Osteoblast (primary cell): ENCODE results near the gene ZSCAN10. TPM values are rescaled to one million over a fixed set of nuclear protein-coding genes. Genes with fewer than 3 reads are reported as not detected.
A peak's percentile ranks its signal among the peaks of the same experiment; 100 is the strongest.

ENCODE experiments used
- DNase-seq: peaks from one replicate; pipeline ENCODE4 v3.0.0; 2011; ENCODE audit warnings: low spot score, mixed read lengths; ENCODE audit not compliant: insufficient read length; ENCODE audit errors: missing footprints
- H2AFZ ChIP-seq: 2 replicates; pipeline ENCODE4 v1.6.0; 2011; ENCODE audit warnings: mild to moderate bottlenecking, low read length
- H3K27ac ChIP-seq: 2 replicates; pipeline ENCODE4 v1.5.1; 2011; ENCODE audit warnings: mild to moderate bottlenecking, low read depth, low read length, moderate library complexity
- H3K27me3 ChIP-seq: 2 replicates; pipeline ENCODE4 v1.6.0; 2012; ENCODE audit warnings: mild to moderate bottlenecking, control low read depth, inconsistent platforms, low read length, moderate library complexity; ENCODE audit not compliant: insufficient read depth
- H3K36me3 ChIP-seq: 2 replicates; pipeline ENCODE4 v1.5.1; 2011; ENCODE audit warnings: mild to moderate bottlenecking, low read length, control low read depth, moderate library complexity; ENCODE audit not compliant: insufficient read depth
- H3K4me1 ChIP-seq: 2 replicates; pipeline ENCODE4 v1.5.1; 2011; ENCODE audit warnings: mild to moderate bottlenecking, low read length, control low read depth, moderate library complexity; ENCODE audit not compliant: insufficient read depth
- H3K4me2 ChIP-seq: 2 replicates; pipeline ENCODE4 v1.6.0; 2011; ENCODE audit warnings: mild to moderate bottlenecking, low read length; ENCODE audit not compliant: insufficient read depth
- H3K4me3 ChIP-seq: fragments of 200-600 bp; sonication (generic); 3 replicates; pipeline ENCODE4 v1.5.1; 2012; ENCODE audit warnings: mild to moderate bottlenecking, low read length, inconsistent platforms; ENCODE audit not compliant: insufficient read depth
- H3K79me2 ChIP-seq: 2 replicates; pipeline ENCODE4 v1.6.0; 2012; ENCODE audit warnings: mild to moderate bottlenecking, low read length, control low read depth, inconsistent platforms; ENCODE audit not compliant: insufficient read depth
- H3K9me3 ChIP-seq: 2 replicates; pipeline ENCODE4 v1.5.1; 2011; ENCODE audit warnings: low read depth, low read length, control low read depth
- H4K20me1 ChIP-seq: 2 replicates; pipeline ENCODE4 v1.6.0; 2012; ENCODE audit warnings: mild to moderate bottlenecking, low read length, control low read depth; ENCODE audit not compliant: insufficient read depth
- total RNA-seq: library from RNA; depleted of rRNA; stranded (reverse); fragments of >200 nt; gene quantifications from 2 replicates; pipeline ENCODE4 v1.2.3, GENCODE V29; 2012
- TF ChIP-seq, protein P1 (sequence below): IDR thresholded peaks from 2 replicates; pipeline ENCODE4 v1.5.1; 2011; ENCODE audit warnings: mild to moderate bottlenecking, low read depth, low read length, moderate library complexity; ENCODE audit errors: extremely low read depth

ZSCAN10 gene
- total RNA-seq, 1 donor = not detected

DNA sequence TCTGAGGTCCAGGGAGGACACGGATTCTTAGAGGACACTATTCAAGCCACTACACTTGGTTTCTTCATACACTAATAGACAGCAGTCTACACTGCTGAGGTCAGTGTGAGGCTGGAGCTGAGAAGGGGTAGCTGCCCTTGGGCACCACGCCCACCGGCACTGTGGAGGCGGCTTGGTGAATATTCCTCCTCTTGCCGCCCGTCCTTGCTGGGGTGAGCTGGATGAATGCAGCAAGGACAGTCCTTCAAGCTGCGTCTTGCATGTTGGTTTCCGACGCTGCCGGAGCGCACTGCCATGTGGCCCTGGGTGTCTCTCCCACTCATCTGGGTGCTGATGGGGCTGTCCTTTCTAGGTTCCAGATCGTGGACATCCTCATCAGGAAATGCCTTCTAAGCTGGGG, 15.9 kb upstream of the ZSCAN10 start:
- DNase-seq = peak; percentile 48
- H3K79me2 ChIP-seq = peaks cover 25% of the 10 kb centered on the region
- no peaks in the 10 kb centered on the region for H3K27me3 ChIP-seq
- peaks cover 11% of the 10 kb centered on the region for H3K4me1 ChIP-seq
- H3K27ac ChIP-seq = no peak overlapping the region
- H3K36me3 ChIP-seq = peaks cover 17% of the 10 kb centered on the region
- no peak overlapping the region for H3K4me2 ChIP-seq
- no peak overlapping the region for H3K4me3 ChIP-seq
- H3K9me3 ChIP-seq = no peaks in the 10 kb centered on the region
- no peak overlapping the region for H2AFZ ChIP-seq
- TF ChIP-seq, protein P1, sequence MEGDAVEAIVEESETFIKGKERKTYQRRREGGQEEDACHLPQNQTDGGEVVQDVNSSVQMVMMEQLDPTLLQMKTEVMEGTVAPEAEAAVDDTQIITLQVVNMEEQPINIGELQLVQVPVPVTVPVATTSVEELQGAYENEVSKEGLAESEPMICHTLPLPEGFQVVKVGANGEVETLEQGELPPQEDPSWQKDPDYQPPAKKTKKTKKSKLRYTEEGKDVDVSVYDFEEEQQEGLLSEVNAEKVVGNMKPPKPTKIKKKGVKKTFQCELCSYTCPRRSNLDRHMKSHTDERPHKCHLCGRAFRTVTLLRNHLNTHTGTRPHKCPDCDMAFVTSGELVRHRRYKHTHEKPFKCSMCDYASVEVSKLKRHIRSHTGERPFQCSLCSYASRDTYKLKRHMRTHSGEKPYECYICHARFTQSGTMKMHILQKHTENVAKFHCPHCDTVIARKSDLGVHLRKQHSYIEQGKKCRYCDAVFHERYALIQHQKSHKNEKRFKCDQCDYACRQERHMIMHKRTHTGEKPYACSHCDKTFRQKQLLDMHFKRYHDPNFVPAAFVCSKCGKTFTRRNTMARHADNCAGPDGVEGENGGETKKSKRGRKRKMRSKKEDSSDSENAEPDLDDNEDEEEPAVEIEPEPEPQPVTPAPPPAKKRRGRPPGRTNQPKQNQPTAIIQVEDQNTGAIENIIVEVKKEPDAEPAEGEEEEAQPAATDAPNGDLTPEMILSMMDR = no peak
- H4K20me1 ChIP-seq = peaks cover 5% of the 10 kb centered on the region

- peaks cover 5% of the 10 kb centered on the region for H4K20me1 ChIP-seq
- no peak overlapping the region for H2AFZ ChIP-seq
- H3K4me1 ChIP-seq = peaks cover 11% of the 10 kb centered on the region
- no peak overlapping the region for H3K27ac ChIP-seq
- TF ChIP-seq, protein P1 = no peak
- DNase-seq = peak; percentile 77
- H3K27me3 ChIP-seq = no peaks in the 10 kb centered on the region
- H3K4me2 ChIP-seq = peak overlapping the region; percentile 95
- H3K79me2 ChIP-seq = peaks cover 25% of the 10 kb centered on the region
- H3K4me3 ChIP-seq = peak overlapping the region; percentile 94
- peaks cover 17% of the 10 kb centered on the region for H3K36me3 ChIP-seq
- H3K9me3 ChIP-seq = no peaks in the 10 kb centered on the region
Observed at GRCh38 chr16:3113765-3114479, 14.8 kb upstream of the ZSCAN10 start.

GRCh38 chr16:3112881-3113574, 13.9 kb upstream of the ZSCAN10 start:
- TF ChIP-seq, protein P1 = no peak
- Histone ChIP-seq H3K4me2 (peak overlapping the region; percentile 95), H3K4me3 (peak overlapping the region; percentile 94), H3K9me3 (no peaks in the 10 kb centered on the region), H3K79me2 (peaks cover 25% of the 10 kb centered on the region), H4K20me1 (peaks cover 5% of the 10 kb centered on the region), H3K36me3 (peaks cover 14% of the 10 kb centered on the region), H3K4me1 (peaks cover 11% of the 10 kb centered on the region), H3K27me3 (no peaks in the 10 kb centered on the region), H2AFZ (peak overlapping the region; percentile 99), H3K27ac (no peak overlapping the region)
- peak; percentile 89 for DNase-seq
